ENCODE data around the gene GNG4. TPM values are rescaled to one million over a fixed set of nuclear protein-coding genes. Genes with fewer than 3 reads are reported as not detected.

Gene GNG4
- total and polyA plus RNA-seq, 2 donors (not counting 1 experiment from before 2014, with no cell fraction given) = 0.52 TPM; not detected in 1

- Histone ChIP-seq H3K9me3 (ENCODE audit: control extremely low read depth in 1 of 3, control insufficient read depth in 2 of 3, insufficient read depth in 1 of 3, low read length in 2 of 3) (peaks cover 0 to 5% (median 0%) of the 10 kb centered on the region in 3 donors), H3K27me3 (replicated peaks in 1 of 4; ENCODE audit: control extremely low read depth in 1 of 4, control insufficient read depth in 3 of 4, insufficient read depth in 4 of 4, low read length in 3 of 4) (no peaks in the 10 kb centered on the region), H2AFZ (ENCODE audit: insufficient read depth, low read depth, low read length, poor library complexity, severe bottlenecking) (no peak overlapping the region), H3K4me3 (ENCODE audit: control extremely low read depth in 1 of 5, extremely low read depth in 1 of 5, insufficient read depth in 1 of 5, low read depth in 2 of 5, low read length in 4 of 5) (no peak overlapping the region), H4K20me1 (ENCODE audit: control insufficient read depth, insufficient read depth, low read length, poor library complexity, severe bottlenecking) (no peaks in the 10 kb centered on the region), H3K4me1 (ENCODE audit: control insufficient read depth in 2 of 2, insufficient read depth in 2 of 2, low read length in 2 of 2) (no peaks in the 10 kb centered on the region), H3K9ac (ENCODE audit: low read length) (no peak overlapping the region), H3K36me3 (replicated peaks in 1 of 2; ENCODE audit: control extremely low read depth in 1 of 2, control insufficient read depth in 1 of 2, extremely low read depth in 1 of 2, insufficient read depth in 2 of 2, low read length in 1 of 2) (no peaks in the 10 kb centered on the region), H3K27ac (ENCODE audit: low read length in 2 of 2) (no peak overlapping the region), H3K4me2 (replicated peaks; ENCODE audit: low read depth, low read length, poor library complexity, severe bottlenecking) (no peak overlapping the region), H3K79me2 (ENCODE audit: control insufficient read depth, insufficient read depth, low read length) (no peaks in the 10 kb centered on the region)
- CTCF ChIA-PET = interaction anchor here (0.6 kb wide), 1 partner anchor 21 kb away, joined by 3 read pairs; no protein-coding TSS in a partner anchor
- H3K4me1 Mint-ChIP-seq = no peaks in the 10 kb centered on the region
- no peaks in the 10 kb centered on the region for H3K27me3 Mint-ChIP-seq
- intact Hi-C loops (cut with micrococcal nuclease) = no loop called here
- TF ChIP-seq EZH2 (IDR thresholded peaks at IDR 0.05; ENCODE audit: borderline replicate concordance, insufficient read depth, low read depth, low read length, poor library complexity, severe bottlenecking) = no peak
- TF ChIP-seq, protein P1, sequence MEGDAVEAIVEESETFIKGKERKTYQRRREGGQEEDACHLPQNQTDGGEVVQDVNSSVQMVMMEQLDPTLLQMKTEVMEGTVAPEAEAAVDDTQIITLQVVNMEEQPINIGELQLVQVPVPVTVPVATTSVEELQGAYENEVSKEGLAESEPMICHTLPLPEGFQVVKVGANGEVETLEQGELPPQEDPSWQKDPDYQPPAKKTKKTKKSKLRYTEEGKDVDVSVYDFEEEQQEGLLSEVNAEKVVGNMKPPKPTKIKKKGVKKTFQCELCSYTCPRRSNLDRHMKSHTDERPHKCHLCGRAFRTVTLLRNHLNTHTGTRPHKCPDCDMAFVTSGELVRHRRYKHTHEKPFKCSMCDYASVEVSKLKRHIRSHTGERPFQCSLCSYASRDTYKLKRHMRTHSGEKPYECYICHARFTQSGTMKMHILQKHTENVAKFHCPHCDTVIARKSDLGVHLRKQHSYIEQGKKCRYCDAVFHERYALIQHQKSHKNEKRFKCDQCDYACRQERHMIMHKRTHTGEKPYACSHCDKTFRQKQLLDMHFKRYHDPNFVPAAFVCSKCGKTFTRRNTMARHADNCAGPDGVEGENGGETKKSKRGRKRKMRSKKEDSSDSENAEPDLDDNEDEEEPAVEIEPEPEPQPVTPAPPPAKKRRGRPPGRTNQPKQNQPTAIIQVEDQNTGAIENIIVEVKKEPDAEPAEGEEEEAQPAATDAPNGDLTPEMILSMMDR (IDR thresholded peaks at IDR 0.05) = no peak
- POLR2A ChIA-PET = no interaction called here
- DNase-seq = no peak
- no peak overlapping the region for H3K27ac Mint-ChIP-seq
- 87% methylated on average over 8 of the region's 8 CpGs for WGBS (ENCODE audit: insufficient coverage)
- no peak for ATAC-seq (ENCODE audit: low read depth)
- H3K4me3 Mint-ChIP-seq = no peak overlapping the region
- H3K9me3 Mint-ChIP-seq (ENCODE audit: insufficient read depth) = no peaks in the 10 kb centered on the region
Measured at GRCh38 chr1:235557495-235557894, 92.1 kb downstream of the GNG4 start.

GRCh38 chr1:235556807-235557206 is 92.8 kb downstream of the GNG4 start:
- Histone ChIP-seq H3K9me3 (ENCODE audit: control extremely low read depth in 1 of 3, control insufficient read depth in 2 of 3, insufficient read depth in 1 of 3, low read length in 2 of 3) (peaks cover 0 to 5% (median 0%) of the 10 kb centered on the region in 3 donors), H4K20me1 (ENCODE audit: control insufficient read depth, insufficient read depth, low read length, poor library complexity, severe bottlenecking) (no peaks in the 10 kb centered on the region), H3K27ac (ENCODE audit: low read length in 2 of 2) (no peak overlapping the region), H3K27me3 (replicated peaks in 1 of 4; ENCODE audit: control extremely low read depth in 1 of 4, control insufficient read depth in 3 of 4, insufficient read depth in 4 of 4, low read length in 3 of 4) (no peaks in the 10 kb centered on the region), H3K36me3 (replicated peaks in 1 of 2; ENCODE audit: control extremely low read depth in 1 of 2, control insufficient read depth in 1 of 2, extremely low read depth in 1 of 2, insufficient read depth in 2 of 2, low read length in 1 of 2) (no peaks in the 10 kb centered on the region), H3K4me2 (replicated peaks; ENCODE audit: low read depth, low read length, poor library complexity, severe bottlenecking) (no peak overlapping the region), H3K4me1 (ENCODE audit: control insufficient read depth in 2 of 2, insufficient read depth in 2 of 2, low read length in 2 of 2) (no peaks in the 10 kb centered on the region), H3K9ac (ENCODE audit: low read length) (no peak overlapping the region), H3K4me3 (ENCODE audit: control extremely low read depth in 1 of 5, extremely low read depth in 1 of 5, insufficient read depth in 1 of 5, low read depth in 2 of 5, low read length in 4 of 5) (no peak overlapping the region), H3K79me2 (ENCODE audit: control insufficient read depth, insufficient read depth, low read length) (no peaks in the 10 kb centered on the region), H2AFZ (ENCODE audit: insufficient read depth, low read depth, low read length, poor library complexity, severe bottlenecking) (no peak overlapping the region)
- no peak for DNase-seq
- no peaks in the 10 kb centered on the region for H3K4me1 Mint-ChIP-seq
- TF ChIP-seq, protein P1 (IDR thresholded peaks at IDR 0.05) = no peak
- no peak for TF ChIP-seq EZH2 (IDR thresholded peaks at IDR 0.05; ENCODE audit: borderline replicate concordance, insufficient read depth, low read depth, low read length, poor library complexity, severe bottlenecking)
- H3K27ac Mint-ChIP-seq = no peak overlapping the region
- H3K27me3 Mint-ChIP-seq = no peaks in the 10 kb centered on the region
- ATAC-seq (ENCODE audit: low read depth) = no peak
- no peaks in the 10 kb centered on the region for H3K9me3 Mint-ChIP-seq (ENCODE audit: insufficient read depth)
- ChIA-PET POLR2A (no interaction called here), CTCF (interaction anchor here (0.6 kb wide), 1 partner anchor 20 kb away, joined by 3 read pairs; no protein-coding TSS in a partner anchor)
- 96% methylated on average over 8 of the region's 11 CpGs for whole genome bisulfite sequencing (ENCODE audit: insufficient coverage)
- intact Hi-C loops (cut with micrococcal nuclease) = no loop called here
- H3K4me3 Mint-ChIP-seq = no peak overlapping the region

All from B cell (primary cell).